OCI-LY3 (cell line): ENCODE measurements around the gene ROCK2.

Source experiments
- CTCF ChIP-seq: fragments of 200-600, 300-600 bp; sonication (generic); IDR thresholded peaks from 2 replicates; pipeline ENCODE4 v1.5.1; 2014; ENCODE audit warnings: antibody characterized with exemption, low read length, low read depth
- EZH2phosphoT487 ChIP-seq: fragments of 200-600 bp; shearing (Covaris generic); IDR thresholded peaks from 2 replicates; pipeline ENCODE4 v1.6.1; 2018; ENCODE audit warnings: antibody characterized with exemption, mixed run types, low read depth

GRCh38 chr2:11224887-11225286 lies 119.5 kb downstream of the ROCK2 start:
- TF ChIP-seq CTCF (no peak), EZH2phosphoT487 (no peak)
